ENCODE data around the gene SMYD3. TPM values are rescaled to one million over a fixed set of nuclear protein-coding genes. Genes with fewer than 3 reads are reported as not detected.
"Not testable (repeated sequence)": the region's sequence is repeated elsewhere in the genome, so short reads cannot be mapped to it uniquely, and the experiment has no call there.

SMYD3 gene
- total RNA-seq, 1 experiment from 2014 or later = 69.6 TPM

- no peak for DNase-seq (ENCODE audit: low spot score)
- in situ Hi-C loops (cut with HindIII; ENCODE audit: low sequenced_read_pairs) = no loop called here
Observed at GRCh38 chr1:245842106-245842505, 665.0 kb downstream of the SMYD3 start.

- in situ Hi-C loops (cut with HindIII; ENCODE audit: low sequenced_read_pairs) = no loop called here
Observed at GRCh38 chr1:245840971-245841370, 666.1 kb downstream of the SMYD3 start.

GRCh38 chr1:245837718-245838117, 669.4 kb downstream of the SMYD3 start:
- in situ Hi-C loops (cut with HindIII; ENCODE audit: low sequenced_read_pairs) = no loop called here
- DNase-seq (ENCODE audit: low spot score) = no peak

More at GRCh38 chr1:245840971-245841370, 666.1 kb downstream of the SMYD3 start:
- no peak for DNase-seq (ENCODE audit: low spot score)

- in situ Hi-C loops (cut with HindIII; ENCODE audit: low sequenced_read_pairs) = no loop called here
- DNase-seq (ENCODE audit: low spot score) = no peak
Observed at GRCh38 chr1:245835386-245835785, 671.7 kb downstream of the SMYD3 start.

- in situ Hi-C loops (cut with HindIII; ENCODE audit: low sequenced_read_pairs) = no loop called here
Observed at GRCh38 chr1:245834002-245834401, 673.1 kb downstream of the SMYD3 start.

GRCh38 chr1:245832771-245833527, 674.1 kb downstream of the SMYD3 start:
- in situ Hi-C loops (cut with HindIII; ENCODE audit: low sequenced_read_pairs) = no loop called here
- no peak for DNase-seq (ENCODE audit: low spot score)

More at GRCh38 chr1:245834002-245834401, 673.1 kb downstream of the SMYD3 start:
- DNase-seq (ENCODE audit: low spot score) = no peak

GRCh38 chr1:245831518-245831917, 675.6 kb downstream of the SMYD3 start:
- in situ Hi-C loops (cut with HindIII; ENCODE audit: low sequenced_read_pairs) = no loop called here
- DNase-seq (ENCODE audit: low spot score) = no peak

GRCh38 chr1:245829826-245830225, 677.3 kb downstream of the SMYD3 start:
- in situ Hi-C loops (cut with HindIII; ENCODE audit: low sequenced_read_pairs) = no loop called here
- no peak for DNase-seq (ENCODE audit: low spot score)

GRCh38 chr1:245829194-245829593, 677.9 kb downstream of the SMYD3 start:
- no peak for DNase-seq (ENCODE audit: low spot score)
- in situ Hi-C loops (cut with HindIII; ENCODE audit: low sequenced_read_pairs) = no loop called here

- no peak for DNase-seq (ENCODE audit: low spot score)
- in situ Hi-C loops (cut with HindIII; ENCODE audit: low sequenced_read_pairs) = no loop called here
Observed at GRCh38 chr1:245827301-245827700, 679.8 kb downstream of the SMYD3 start.

- in situ Hi-C loops (cut with HindIII; ENCODE audit: low sequenced_read_pairs) = no loop called here
- DNase-seq (ENCODE audit: low spot score) = no peak
Observed at GRCh38 chr1:245825128-245825901, 681.8 kb downstream of the SMYD3 start.

- in situ Hi-C loops (cut with HindIII; ENCODE audit: low sequenced_read_pairs) = no loop called here
- peak; percentile 89 for DNase-seq (ENCODE audit: low spot score)
Observed at GRCh38 chr1:245823408-245824147, 683.5 kb downstream of the SMYD3 start.

- no peak for DNase-seq (ENCODE audit: low spot score)
- in situ Hi-C loops (cut with HindIII; ENCODE audit: low sequenced_read_pairs) = no loop called here
Observed at GRCh38 chr1:245822996-245823395, 684.1 kb downstream of the SMYD3 start.

- DNase-seq (ENCODE audit: low spot score); in situ Hi-C loops (cut with HindIII; ENCODE audit: low sequenced_read_pairs): not testable (repeated sequence)
Observed at GRCh38 chr1:245818363-245818762, 688.7 kb downstream of the SMYD3 start.

- in situ Hi-C loops (cut with HindIII; ENCODE audit: low sequenced_read_pairs); DNase-seq (ENCODE audit: low spot score): not testable (repeated sequence)
Observed at GRCh38 chr1:245816496-245816895, 690.6 kb downstream of the SMYD3 start.

- DNase-seq (ENCODE audit: low spot score) = no peak
- in situ Hi-C loops (cut with HindIII; ENCODE audit: low sequenced_read_pairs) = no loop called here
Observed at GRCh38 chr1:245814651-245815050, 692.4 kb downstream of the SMYD3 start.

GRCh38 chr1:245812278-245812677, 694.8 kb downstream of the SMYD3 start:
- DNase-seq (ENCODE audit: low spot score) = no peak
- in situ Hi-C loops (cut with HindIII; ENCODE audit: low sequenced_read_pairs) = no loop called here

GRCh38 chr1:245810789-245811337, 696.2 kb downstream of the SMYD3 start:
- in situ Hi-C loops (cut with HindIII; ENCODE audit: low sequenced_read_pairs) = no loop called here
- peak; percentile 86 for DNase-seq (ENCODE audit: low spot score)

GRCh38 chr1:245810181-245810769, 696.8 kb downstream of the SMYD3 start:
- in situ Hi-C loops (cut with HindIII; ENCODE audit: low sequenced_read_pairs) = no loop called here
- peak; percentile 20 for DNase-seq (ENCODE audit: low spot score)
